HepG2 (cell line): ENCODE results near the gene PACRGL. TPM values are rescaled to one million over a fixed set of nuclear protein-coding genes. Genes with fewer than 3 reads are reported as not detected.
A peak's percentile ranks its signal among the peaks of the same experiment; 100 is the strongest.

ENCODE experiments used
- GTF2F1 ChIP-seq: fragments of 150-350 bp; IDR thresholded peaks from 2 replicates; pipeline ENCODE4 v1.6.1; 2014; ENCODE audit warnings: low read length
- NONO ChIP-seq, 2 experiments: fragments of 450-650 bp in 1 of 2; sonication (generic) in 1 of 2; formaldehyde crosslinking in 1 of 2; IDR thresholded peaks in 1 of 2; conservative IDR thresholded peaks in 1 of 2; 2 replicates each; pipeline versions ENCODE4 v1.6.1 to v1.8.0; 2017 to 2022; ENCODE audit warnings: mild to moderate bottlenecking in 1 of 2, missing genetic modification reagents in 1 of 2, moderate library complexity in 1 of 2
- SMAD9 ChIP-seq: sonication (generic); formaldehyde crosslinking; IDR thresholded peaks from 2 replicates; pipeline ENCODE4 v1.5.1; 2020; ENCODE audit warnings: mild to moderate bottlenecking, missing genetic modification reagents
- SOX5 ChIP-seq: IDR thresholded peaks from 2 replicates; pipeline ENCODE4 v1.6.1; 2016; ENCODE audit warnings: borderline replicate concordance
- ZHX1 ChIP-seq: sonication (generic); formaldehyde crosslinking; IDR thresholded peaks from 2 replicates; pipeline ENCODE4 v1.8.1; 2022; ENCODE audit warnings: low read depth, mild to moderate bottlenecking, missing genetic modification reagents
- ZNF17 ChIP-seq: sonication (generic); formaldehyde crosslinking; IDR thresholded peaks from 2 replicates; pipeline ENCODE4 v1.5.0; 2020; ENCODE audit warnings: mild to moderate bottlenecking, missing genetic modification reagents
- ZNF280D ChIP-seq: sonication (generic); formaldehyde crosslinking; IDR thresholded peaks from 2 replicates; pipeline ENCODE4 v1.5.1; 2020; ENCODE audit warnings: mild to moderate bottlenecking, missing genetic modification reagents
- ZNF34 ChIP-seq: sonication (generic); formaldehyde crosslinking; IDR thresholded peaks from 2 replicates; pipeline ENCODE4 v1.4.0; 2020; ENCODE audit warnings: mild to moderate bottlenecking, missing genetic modification reagents, borderline replicate concordance
- ZNF503 ChIP-seq: sonication (generic); formaldehyde crosslinking; IDR thresholded peaks from 2 replicates; pipeline ENCODE4 v1.4.0; 2020; ENCODE audit warnings: missing genetic modification reagents
- ZNF776 ChIP-seq: sonication (generic); formaldehyde crosslinking; IDR thresholded peaks from 2 replicates; pipeline ENCODE4 v1.4.0; 2020; ENCODE audit warnings: mild to moderate bottlenecking, missing genetic modification reagents
- ZNF841 ChIP-seq: sonication (generic); formaldehyde crosslinking; IDR thresholded peaks from 2 replicates; pipeline ENCODE4 v1.8.1; 2023; ENCODE audit warnings: missing genetic modification reagents, borderline replicate concordance
- polyA plus RNA-seq, 8 experiments: library from polyadenylated mRNA; depleted of rRNA in 3 of 8; stranded (reverse) in 7 of 8; unstranded in 1 of 8; fragments of >200 nt; fragmentation: Illumina TruSeq in 4 of 8; extraction: Trizol in 4 of 8; gene quantifications; 2 replicates each; pipeline versions ENCODE4 v1.2.1 to v1.2.3, GENCODE V29; 2011 to 2016; ENCODE audit warnings: low read depth in 4 of 8, missing spikeins in 1 of 8, mixed read lengths in 1 of 8; ENCODE audit not compliant: insufficient read depth in 1 of 8
- total RNA-seq, 5 experiments: library from RNA; depleted of rRNA; stranded (reverse); fragments of >200 nt; fragmentation: Illumina TruSeq; extraction: Trizol; gene quantifications; 2 replicates each; pipeline ENCODE4 v1.2.3, GENCODE V29; 2016; ENCODE audit warnings: low read depth in 1 of 5
- TF ChIP-seq, protein P1 (sequence below): sonication (generic); formaldehyde crosslinking; IDR thresholded peaks from 2 replicates; pipeline ENCODE4 v1.5.1; 2020; ENCODE audit warnings: mild to moderate bottlenecking, missing genetic modification reagents, moderate library complexity
- TF ChIP-seq, protein P2 (sequence below): sonication (generic); formaldehyde crosslinking; IDR thresholded peaks from 2 replicates; pipeline ENCODE4 v1.5.0; 2020; ENCODE audit warnings: missing genetic modification reagents
- TF ChIP-seq, protein P3 (sequence below): IDR thresholded peaks from 2 replicates; pipeline ENCODE4 v1.6.1; 2018; ENCODE audit warnings: missing genetic modification reagents

PACRGL gene
- total and polyA plus RNA-seq, 2 of the 13 experiments (the other 11 are each of a cell fraction or from before 2014, with no cell fraction given), result 5.8 to 15.1 TPM

GRCh38 chr4:20700007-20700761 lies at the start of gene PACRGL (continued):
- TF ChIP-seq, protein P1, sequence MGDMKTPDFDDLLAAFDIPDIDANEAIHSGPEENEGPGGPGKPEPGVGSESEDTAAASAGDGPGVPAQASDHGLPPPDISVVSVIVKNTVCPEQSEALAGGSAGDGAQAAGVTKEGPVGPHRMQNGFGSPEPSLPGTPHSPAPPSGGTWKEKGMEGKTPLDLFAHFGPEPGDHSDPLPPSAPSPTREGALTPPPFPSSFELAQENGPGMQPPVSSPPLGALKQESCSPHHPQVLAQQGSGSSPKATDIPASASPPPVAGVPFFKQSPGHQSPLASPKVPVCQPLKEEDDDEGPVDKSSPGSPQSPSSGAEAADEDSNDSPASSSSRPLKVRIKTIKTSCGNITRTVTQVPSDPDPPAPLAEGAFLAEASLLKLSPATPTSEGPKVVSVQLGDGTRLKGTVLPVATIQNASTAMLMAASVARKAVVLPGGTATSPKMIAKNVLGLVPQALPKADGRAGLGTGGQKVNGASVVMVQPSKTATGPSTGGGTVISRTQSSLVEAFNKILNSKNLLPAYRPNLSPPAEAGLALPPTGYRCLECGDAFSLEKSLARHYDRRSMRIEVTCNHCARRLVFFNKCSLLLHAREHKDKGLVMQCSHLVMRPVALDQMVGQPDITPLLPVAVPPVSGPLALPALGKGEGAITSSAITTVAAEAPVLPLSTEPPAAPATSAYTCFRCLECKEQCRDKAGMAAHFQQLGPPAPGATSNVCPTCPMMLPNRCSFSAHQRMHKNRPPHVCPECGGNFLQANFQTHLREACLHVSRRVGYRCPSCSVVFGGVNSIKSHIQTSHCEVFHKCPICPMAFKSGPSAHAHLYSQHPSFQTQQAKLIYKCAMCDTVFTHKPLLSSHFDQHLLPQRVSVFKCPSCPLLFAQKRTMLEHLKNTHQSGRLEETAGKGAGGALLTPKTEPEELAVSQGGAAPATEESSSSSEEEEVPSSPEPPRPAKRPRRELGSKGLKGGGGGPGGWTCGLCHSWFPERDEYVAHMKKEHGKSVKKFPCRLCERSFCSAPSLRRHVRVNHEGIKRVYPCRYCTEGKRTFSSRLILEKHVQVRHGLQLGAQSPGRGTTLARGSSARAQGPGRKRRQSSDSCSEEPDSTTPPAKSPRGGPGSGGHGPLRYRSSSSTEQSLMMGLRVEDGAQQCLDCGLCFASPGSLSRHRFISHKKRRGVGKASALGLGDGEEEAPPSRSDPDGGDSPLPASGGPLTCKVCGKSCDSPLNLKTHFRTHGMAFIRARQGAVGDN (CRISPR knock-in tag), result peak; percentile 91
- TF ChIP-seq ZNF280D (CRISPR knock-in tag) (no peak), GTF2F1 (no peak), SOX5 (CRISPR knock-in tag) (no peak), ZNF34 (no peak), SMAD9 (CRISPR knock-in tag) (no peak), ZNF17 (no peak), ZNF841 (CRISPR knock-in tag) (no peak), NONO (IDR thresholded peaks at IDR 0.05) (no peak), NONO (CRISPR knock-in tag; conservative IDR thresholded peaks at IDR 0.05) (peak; percentile 65; the same call in 1 of the 2 replicates), ZHX1 (0 out of 2 replicates have a peak, but pooled peaks have one; percentile 71), ZNF776 (CRISPR knock-in tag) (no peak), ZNF503 (no peak)
- TF ChIP-seq, protein P2, sequence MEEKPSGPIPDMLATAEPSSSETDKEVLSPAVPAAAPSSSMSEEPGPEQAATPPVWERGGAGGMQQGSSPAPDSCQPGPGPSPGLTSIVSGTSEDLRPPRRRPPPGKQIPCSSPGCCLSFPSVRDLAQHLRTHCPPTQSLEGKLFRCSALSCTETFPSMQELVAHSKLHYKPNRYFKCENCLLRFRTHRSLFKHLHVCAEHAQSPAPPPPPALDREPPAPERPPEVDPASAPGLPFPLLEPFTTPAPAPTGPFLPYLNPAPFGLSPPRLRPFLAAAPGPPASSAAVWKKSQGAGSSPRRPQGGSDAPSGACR, result no peak
- TF ChIP-seq, protein P3, sequence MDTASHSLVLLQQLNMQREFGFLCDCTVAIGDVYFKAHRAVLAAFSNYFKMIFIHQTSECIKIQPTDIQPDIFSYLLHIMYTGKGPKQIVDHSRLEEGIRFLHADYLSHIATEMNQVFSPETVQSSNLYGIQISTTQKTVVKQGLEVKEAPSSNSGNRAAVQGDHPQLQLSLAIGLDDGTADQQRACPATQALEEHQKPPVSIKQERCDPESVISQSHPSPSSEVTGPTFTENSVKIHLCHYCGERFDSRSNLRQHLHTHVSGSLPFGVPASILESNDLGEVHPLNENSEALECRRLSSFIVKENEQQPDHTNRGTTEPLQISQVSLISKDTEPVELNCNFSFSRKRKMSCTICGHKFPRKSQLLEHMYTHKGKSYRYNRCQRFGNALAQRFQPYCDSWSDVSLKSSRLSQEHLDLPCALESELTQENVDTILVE (CRISPR knock-in tag), result no peak
